ENCODE results near the gene CNN1. TPM values are rescaled to one million over a fixed set of nuclear protein-coding genes. Genes with fewer than 3 reads are reported as not detected.
A peak's percentile ranks its signal among the peaks of the same experiment; 100 is the strongest.

The CNN1 gene
- total RNA-seq, 1 donor from 2014 or later, result 27.3 TPM

GRCh38 chr19:11496391-11497163 lies 42.1 kb upstream of the CNN1 start:
- intact Hi-C loops (cut with DNase I), result no loop called here
- H3K36me3 ChIP-seq, result peaks cover 13% of the 10 kb centered on the region
- ATAC-seq, result peak; percentile 78
- H3K4me3 ChIP-seq, result no peak overlapping the region
- no peak overlapping the region for H3K27ac ChIP-seq
- no peaks in the 10 kb centered on the region for H3K4me1 ChIP-seq
- DNase-seq, result peak; percentile 82
- TF ChIP-seq, protein P1, sequence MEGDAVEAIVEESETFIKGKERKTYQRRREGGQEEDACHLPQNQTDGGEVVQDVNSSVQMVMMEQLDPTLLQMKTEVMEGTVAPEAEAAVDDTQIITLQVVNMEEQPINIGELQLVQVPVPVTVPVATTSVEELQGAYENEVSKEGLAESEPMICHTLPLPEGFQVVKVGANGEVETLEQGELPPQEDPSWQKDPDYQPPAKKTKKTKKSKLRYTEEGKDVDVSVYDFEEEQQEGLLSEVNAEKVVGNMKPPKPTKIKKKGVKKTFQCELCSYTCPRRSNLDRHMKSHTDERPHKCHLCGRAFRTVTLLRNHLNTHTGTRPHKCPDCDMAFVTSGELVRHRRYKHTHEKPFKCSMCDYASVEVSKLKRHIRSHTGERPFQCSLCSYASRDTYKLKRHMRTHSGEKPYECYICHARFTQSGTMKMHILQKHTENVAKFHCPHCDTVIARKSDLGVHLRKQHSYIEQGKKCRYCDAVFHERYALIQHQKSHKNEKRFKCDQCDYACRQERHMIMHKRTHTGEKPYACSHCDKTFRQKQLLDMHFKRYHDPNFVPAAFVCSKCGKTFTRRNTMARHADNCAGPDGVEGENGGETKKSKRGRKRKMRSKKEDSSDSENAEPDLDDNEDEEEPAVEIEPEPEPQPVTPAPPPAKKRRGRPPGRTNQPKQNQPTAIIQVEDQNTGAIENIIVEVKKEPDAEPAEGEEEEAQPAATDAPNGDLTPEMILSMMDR (IDR thresholded peaks at IDR 0.05), result peak; percentile 63
- H3K9me3 ChIP-seq, result no peaks in the 10 kb centered on the region
- H3K27me3 ChIP-seq, result no peaks in the 10 kb centered on the region

GRCh38 chr19:11499220-11499726 lies 39.4 kb upstream of the CNN1 start:
- H3K4me1 ChIP-seq, result no peaks in the 10 kb centered on the region
- peaks cover 13% of the 10 kb centered on the region for H3K36me3 ChIP-seq
- H3K4me3 ChIP-seq, result no peak overlapping the region
- TF ChIP-seq, protein P1 (IDR thresholded peaks at IDR 0.05), result no peak
- ATAC-seq (no peak), DNase-seq (no peak)
- H3K27ac ChIP-seq, result no peak overlapping the region
- no peaks in the 10 kb centered on the region for H3K27me3 ChIP-seq
- H3K9me3 ChIP-seq, result no peaks in the 10 kb centered on the region
- intact Hi-C loops (cut with DNase I), result no loop called here

- DNase-seq (no peak), ATAC-seq (no peak)
- Histone ChIP-seq H3K9me3 (no peaks in the 10 kb centered on the region), H3K27ac (no peak overlapping the region), H3K4me3 (no peak overlapping the region), H3K36me3 (peaks cover 12% of the 10 kb centered on the region), H3K27me3 (no peaks in the 10 kb centered on the region), H3K4me1 (no peaks in the 10 kb centered on the region)
- intact Hi-C loops (cut with DNase I), result no loop called here
- TF ChIP-seq, protein P1 (IDR thresholded peaks at IDR 0.05), result no peak
Measured at GRCh38 chr19:11499890-11500420, 38.7 kb upstream of the CNN1 start.

- Histone ChIP-seq H3K27me3 (no peaks in the 10 kb centered on the region), H3K4me3 (peak overlapping the region; percentile 89), H3K4me1 (peaks cover 5% of the 10 kb centered on the region), H3K9me3 (no peaks in the 10 kb centered on the region), H3K27ac (peak overlapping the region; percentile 95), H3K36me3 (no peaks in the 10 kb centered on the region)
- TF ChIP-seq, protein P1 (IDR thresholded peaks at IDR 0.05), result no peak
- ATAC-seq (no peak), DNase-seq (no peak)
- intact Hi-C loops (cut with DNase I), result no loop called here
Measured at GRCh38 chr19:11504502-11505031, 34.1 kb upstream of the CNN1 start.

GRCh38 chr19:11505032-11505503 lies 33.6 kb upstream of the CNN1 start:
- intact Hi-C loops (cut with DNase I), result no loop called here
- H3K9me3 ChIP-seq, result no peaks in the 10 kb centered on the region
- peaks cover 5% of the 10 kb centered on the region for H3K4me1 ChIP-seq
- peak overlapping the region; percentile 89 for H3K4me3 ChIP-seq
- H3K36me3 ChIP-seq, result no peaks in the 10 kb centered on the region
- no peaks in the 10 kb centered on the region for H3K27me3 ChIP-seq
- ATAC-seq (peak; percentile 96), DNase-seq (peak; percentile 99)
- TF ChIP-seq, protein P1 (IDR thresholded peaks at IDR 0.05), result no peak
- peak overlapping the region; percentile 95 for H3K27ac ChIP-seq

Measured in upper lobe of right lung (tissue), 1 donor.